IPS DF 19.7 (cell line): ENCODE results near the gene B3GNT8.
"Not testable (repeated sequence)": the region's sequence is repeated elsewhere in the genome, so short reads cannot be mapped to it uniquely, and the experiment has no call there.

Experiments used
- DNase-seq: peaks from one replicate; pipeline ENCODE4 v3.0.0-alpha.2; 2013; ENCODE audit warnings: low read depth, low spot score

Gene B3GNT8

GRCh38 chr19:41392775-41393174 lies 34.4 kb downstream of the B3GNT8 start:
- no peak for DNase-seq

DNA sequence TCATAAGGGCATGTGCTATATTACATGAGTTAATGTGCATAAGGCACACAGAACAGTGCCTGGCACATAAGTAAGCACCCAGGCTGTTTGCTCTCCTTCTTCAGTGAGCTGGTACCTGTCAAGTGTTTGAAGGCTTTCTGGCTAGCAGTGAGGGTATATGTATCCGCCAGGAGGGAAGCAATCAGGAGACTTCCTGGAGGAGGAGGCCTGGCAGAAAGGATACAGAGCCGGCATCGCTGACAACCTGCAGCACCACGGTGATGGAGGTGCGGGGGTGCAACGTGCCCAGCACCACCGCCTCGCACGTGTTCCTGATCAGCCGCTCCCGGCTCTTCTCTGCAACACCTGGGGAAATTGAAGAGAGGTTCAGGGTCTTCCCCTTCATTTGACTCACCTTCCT lies 35.6 kb downstream of the B3GNT8 start:
- no peak for DNase-seq

DNA sequence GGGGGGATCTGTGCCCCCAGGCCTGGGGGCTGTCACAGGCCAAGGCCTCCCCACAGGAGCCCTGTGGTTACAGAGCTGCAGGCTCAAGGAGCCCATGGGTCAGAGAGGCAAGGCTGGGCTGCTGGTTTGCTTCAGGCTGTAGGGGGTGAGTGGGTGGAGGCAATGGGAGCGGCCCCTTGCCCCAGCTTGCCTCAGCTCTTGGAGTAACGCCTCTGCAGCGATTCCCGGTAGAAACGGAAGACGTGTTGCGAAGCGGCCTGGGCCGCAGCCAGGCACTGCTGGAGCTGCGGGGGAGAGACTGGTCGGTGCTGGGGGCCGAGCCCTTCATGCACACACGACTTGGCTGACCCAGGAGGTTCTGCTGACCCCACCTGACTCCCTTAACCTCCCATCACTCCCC lies 40.7 kb downstream of the B3GNT8 start:
- DNase-seq, result no peak

- DNase-seq, result no peak
Measured at GRCh38 chr19:41384351-41384750, 42.8 kb downstream of the B3GNT8 start.

GRCh38 chr19:41381536-41381935 lies 45.6 kb downstream of the B3GNT8 start:
- not testable (repeated sequence) for DNase-seq

- DNase-seq, result peak; percentile 28
Measured at GRCh38 chr19:41377977-41378709, 49.0 kb downstream of the B3GNT8 start.

- no peak for DNase-seq
Measured at GRCh38 chr19:41376998-41377365, 50.2 kb downstream of the B3GNT8 start.

GRCh38 chr19:41376241-41376997 lies 50.8 kb downstream of the B3GNT8 start, which contains the start of gene TMEM91:
Gene TMEM91, plus strand, starts transcription at chr19:41376533. Its CDS starts 1,777 bp downstream, at chr19:41378310.
- no peak for DNase-seq
